HG03196 (cell line): ENCODE results near the gene SERPINH1.

Experiments
- ATAC-seq: cut with Tn5 transposase; IDR thresholded peaks from one replicate; pipeline ENCODE4 v1.9.1; 2021; ENCODE audit not compliant: unreplicated experiment

The SERPINH1 gene

GRCh38 chr11:75532200-75533048, 29.6 kb upstream of the SERPINH1 start:
- peak; percentile 39 for ATAC-seq

- no peak for ATAC-seq
Observed at GRCh38 chr11:75533896-75534258, 28.2 kb upstream of the SERPINH1 start.

DNA sequence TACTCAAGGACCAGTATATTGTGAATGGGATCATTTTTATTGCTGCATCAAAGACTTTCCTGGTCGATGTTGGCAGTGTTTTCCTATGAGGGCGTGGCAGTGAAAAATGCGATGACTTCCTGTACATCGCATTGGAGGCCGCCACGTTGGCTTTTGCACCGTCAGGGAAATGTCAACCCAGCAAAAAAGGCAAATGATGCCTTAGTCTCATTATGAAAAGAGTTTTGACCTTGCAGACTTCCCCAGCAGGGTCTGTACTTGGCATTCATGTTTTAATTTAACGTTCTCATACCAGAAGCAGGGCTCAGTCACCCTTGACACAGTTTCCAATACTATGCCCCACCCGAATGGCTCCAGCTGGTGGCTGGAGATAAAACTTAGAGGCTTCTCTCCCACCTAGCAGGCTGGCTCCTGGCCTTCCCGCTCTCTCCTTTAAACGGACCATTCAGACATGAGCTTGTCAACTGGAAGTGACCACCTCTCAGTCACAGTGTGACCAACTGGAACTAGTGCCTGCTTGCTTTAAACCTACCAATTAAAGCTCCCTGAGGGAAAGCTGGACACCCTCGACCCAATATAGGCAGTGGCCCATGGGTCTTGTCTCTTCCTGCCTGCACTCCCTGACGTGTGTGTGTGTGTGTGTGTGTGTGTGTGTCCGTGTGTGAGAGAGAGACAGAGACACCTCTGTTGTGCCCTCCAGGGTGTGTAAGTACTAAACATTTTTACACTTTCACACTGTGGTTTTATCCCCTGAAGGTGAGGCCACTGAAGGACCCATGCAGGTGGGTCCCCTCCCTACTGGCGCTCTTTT, 27.6 kb upstream of the SERPINH1 start:
- ATAC-seq, result no peak

DNA sequence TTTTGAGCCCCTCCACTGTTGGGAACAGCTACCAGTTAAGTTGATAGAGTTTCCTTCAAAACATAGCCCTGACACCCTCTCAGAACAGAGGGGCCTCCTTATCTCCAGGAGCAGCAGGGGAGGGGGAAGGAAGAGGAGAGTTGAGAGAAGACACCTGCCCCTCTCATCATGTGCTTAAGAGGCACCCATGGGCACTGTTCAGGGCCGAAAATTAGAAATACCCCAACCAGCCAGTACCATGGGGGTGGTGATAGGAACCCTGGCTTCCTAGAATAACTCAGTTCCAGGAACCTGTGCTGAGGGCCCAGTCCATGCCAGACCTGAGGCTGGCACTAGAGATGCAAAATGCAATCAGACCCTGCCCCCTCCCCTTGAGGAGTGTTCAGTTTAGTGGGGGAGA, 27.0 kb upstream of the SERPINH1 start:
- ATAC-seq, result no peak

DNA sequence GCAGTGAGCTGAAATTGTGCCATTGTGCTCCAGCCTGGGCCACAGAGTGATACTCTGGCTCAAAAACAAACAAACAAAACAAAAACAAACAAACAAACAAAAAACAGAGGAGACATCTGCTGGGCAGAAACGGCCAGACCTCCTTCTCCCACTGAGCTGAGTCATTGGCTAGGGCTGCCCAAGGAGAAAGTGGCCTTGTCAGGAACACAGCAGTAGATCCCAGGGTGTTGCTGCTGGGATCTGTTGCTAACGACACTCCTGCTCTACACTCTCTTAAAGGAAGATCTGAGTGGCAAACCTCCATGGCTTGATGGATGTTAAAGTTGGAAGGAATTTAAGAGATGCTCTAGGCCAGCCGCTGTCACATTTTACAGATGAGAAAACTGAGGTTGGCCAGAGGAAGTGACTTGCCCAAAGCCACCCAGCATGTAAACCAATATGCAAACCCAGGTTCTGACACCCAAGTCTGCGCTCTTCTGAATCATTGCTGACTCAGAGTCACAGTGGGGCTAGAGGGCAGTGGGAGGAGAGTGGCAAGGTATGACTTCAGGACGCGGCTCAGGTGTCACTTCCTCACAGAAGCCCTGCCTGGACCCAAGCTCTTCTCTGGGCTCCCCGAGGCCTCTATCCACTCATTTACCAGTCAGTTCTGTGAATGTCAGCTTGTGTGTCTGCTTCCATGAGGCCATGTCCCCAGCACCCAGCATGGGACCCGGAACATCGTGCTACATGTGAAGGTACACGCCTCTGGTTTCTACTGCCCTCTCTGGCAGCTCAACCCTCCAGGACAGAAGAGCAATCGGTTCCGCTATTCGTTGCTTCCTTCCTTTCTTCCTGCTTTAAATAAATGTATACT, 25.0 kb upstream of the SERPINH1 start:
- peak; percentile 81 for ATAC-seq

DNA sequence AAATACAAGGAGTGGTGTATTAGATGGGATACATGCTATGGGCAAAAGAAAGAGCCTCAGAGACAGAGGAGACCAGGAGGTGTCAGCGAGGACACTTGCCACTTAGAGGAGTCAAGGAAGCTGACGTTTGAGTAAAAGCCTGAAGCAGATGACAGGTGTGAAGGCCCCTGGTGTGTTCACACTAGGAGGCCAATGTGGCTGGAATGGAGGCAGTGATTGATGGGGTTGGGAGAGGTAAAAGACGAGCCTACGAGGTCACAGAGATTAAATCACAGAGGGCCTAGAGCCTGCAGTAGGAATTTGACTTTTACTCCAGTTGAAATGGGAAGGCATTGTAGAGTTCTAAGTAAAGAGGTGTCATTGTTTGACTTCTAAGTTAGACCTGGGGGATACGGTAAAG, 24.3 kb upstream of the SERPINH1 start:
- ATAC-seq, result no peak

DNA sequence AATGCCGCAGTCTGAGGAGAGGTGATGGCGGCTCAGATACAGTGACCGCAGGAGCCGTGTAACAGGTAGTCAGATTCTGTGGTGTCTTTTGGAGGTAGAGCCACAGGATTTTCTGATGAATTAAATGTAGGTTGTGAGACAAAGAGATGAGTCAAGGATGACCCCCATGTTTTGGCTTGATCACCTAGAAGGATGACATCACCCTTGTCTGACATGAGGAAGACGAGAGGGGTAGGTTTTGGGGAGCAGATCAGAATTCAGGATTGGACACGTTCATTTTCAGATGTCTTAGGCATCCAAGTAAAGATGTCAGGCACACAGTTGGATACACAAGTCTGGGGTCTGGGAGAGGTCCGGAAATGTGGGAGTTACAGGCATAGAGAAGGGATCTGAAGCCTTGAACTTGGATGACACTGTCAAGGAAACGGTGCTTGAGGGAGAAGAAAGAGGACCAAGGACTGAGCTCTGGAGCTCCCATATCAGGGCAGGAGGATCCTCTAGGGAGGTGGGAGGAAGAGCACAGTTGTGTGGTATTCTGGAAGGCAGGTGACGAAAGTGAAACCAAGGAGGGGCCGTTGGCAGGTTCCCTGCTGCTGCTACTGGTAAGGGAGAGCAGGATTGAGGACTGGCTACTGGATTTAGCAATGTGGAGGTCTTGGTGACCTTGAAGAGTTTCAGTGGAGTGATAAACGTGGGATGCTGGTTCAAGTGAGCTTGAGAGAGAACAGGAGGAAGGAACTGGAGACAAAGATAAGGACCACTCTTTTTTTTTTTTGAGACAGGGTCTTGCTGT, 23.7 kb upstream of the SERPINH1 start:
- ATAC-seq, result no peak

- ATAC-seq, result no peak
Observed at GRCh38 chr11:75539459-75540334, 22.4 kb upstream of the SERPINH1 start.

GRCh38 chr11:75541193-75542087, 20.6 kb upstream of the SERPINH1 start:
- ATAC-seq, result no peak

DNA sequence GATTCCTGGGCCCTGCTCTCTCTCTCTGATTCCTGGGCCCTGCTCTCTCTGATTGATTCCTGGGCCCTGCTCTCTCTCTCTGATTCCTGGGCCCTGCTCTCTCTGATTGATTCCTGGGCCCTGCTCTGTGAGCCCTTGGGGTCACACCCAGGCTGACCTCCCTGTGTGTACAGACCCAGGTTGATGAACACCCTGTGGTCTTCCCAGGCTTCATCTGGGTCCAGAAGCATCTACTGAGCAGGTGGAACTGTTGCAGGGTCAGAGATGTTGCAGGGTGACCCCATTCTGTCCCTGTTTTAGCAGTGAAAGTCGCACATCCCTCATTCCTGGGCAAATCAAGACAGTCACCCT, 20.0 kb upstream of the SERPINH1 start:
- no peak for ATAC-seq

- no peak for ATAC-seq
Observed at GRCh38 chr11:75543806-75544205, 18.2 kb upstream of the SERPINH1 start.

- no peak for ATAC-seq
Observed at GRCh38 chr11:75547177-75547576, 14.9 kb upstream of the SERPINH1 start.

DNA sequence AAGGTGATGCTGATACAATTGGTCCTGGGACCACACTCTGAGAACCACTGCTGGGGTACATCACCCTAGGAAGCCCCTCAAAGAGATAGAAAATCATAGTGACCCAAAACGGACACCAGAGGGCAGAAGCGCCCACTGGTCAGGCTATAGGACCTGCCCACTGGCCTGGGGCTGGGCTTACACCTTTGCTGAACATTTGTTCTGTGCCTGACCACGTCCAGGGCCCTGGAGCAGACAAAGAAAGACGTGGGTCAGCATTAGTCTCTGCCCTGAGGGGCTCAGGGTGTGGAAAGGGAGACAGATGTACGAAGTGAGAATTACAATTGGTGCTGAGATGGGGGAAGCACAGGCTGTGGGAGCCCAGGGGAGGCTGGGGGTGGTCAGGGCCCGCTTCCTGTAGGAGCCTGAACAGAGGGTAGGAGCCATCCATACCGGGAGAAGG, 14.4 kb upstream of the SERPINH1 start:
- no peak for ATAC-seq

DNA sequence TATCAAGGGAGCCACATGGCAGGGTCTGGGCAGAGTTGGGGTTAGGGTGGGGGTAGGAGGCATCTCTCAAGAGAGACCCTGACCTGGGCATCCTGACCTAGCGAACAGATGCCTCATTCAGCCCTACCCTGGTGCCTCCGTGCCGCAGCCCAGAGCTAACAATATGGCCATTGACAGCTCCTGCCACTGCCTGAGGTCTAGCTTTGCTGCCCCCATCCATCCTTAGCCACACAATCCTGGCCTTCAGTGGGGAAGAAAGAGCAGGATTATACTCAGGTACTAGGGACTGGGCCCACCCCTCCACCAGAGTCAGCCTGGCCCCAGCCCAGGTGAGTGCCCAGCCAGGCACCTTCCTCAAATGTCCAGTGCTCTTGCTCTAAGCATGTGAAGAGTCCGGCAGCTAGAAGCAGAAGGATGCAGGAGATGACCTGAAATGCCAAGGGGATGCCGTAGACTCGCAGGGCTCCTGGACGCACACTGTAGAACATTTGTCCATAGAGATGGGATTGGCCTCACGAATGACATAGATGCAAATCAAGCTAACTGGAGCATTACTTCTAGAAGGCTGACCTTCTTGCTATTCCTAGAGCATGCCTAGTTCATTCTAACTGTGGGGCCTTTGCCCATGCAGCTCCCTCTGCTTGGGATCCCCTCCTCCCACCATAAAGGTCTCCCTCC, 13.3 kb upstream of the SERPINH1 start:
- no peak for ATAC-seq

DNA sequence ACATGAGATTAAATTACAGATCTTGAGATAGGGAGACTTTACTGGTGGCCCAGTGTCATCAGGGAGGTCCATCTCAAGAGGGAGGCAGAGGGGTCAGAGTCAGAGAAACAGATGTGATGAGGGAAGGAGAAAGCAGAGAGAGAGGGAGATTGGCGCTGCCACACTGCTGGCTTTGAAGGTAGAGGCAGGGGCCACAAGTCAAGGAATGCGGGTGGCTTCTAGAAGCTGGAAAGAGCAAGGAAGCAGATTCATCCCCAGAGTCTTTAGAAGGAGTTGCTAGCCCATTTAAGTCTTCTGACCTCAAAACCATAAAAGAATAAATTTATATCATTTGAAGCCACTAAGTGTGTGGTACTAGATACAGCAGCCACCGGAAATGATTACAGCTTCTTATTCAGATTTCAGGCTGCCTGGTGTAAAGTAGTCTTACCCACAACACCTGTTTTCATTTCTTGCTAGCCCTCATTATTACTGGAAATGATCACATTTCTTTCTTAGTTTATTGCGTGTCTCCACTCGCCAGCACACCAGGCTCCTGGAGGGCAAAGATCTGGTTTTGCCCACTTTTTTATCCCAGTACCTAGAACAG, 12.6 kb upstream of the SERPINH1 start:
- ATAC-seq, result no peak

DNA sequence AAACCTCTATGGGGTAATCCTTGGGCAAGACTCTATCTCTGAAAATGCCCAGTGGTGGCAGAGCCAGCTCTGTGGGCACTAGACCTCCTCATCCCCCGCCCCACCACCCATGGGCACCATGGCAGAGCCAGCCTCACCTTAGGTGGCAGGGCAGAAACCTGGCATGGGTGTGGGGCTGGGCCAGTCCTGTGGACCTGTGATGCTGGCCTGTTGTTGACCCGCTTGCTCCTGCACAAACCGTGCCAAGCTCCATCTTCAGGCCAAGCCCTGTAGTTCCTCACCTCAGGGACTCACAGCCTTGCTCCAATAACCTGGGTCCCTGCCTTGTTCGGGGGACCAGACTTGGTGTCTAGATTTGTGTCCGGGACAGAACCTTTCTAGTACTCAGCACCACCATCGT, 8.9 kb upstream of the SERPINH1 start:
- no peak for ATAC-seq

DNA sequence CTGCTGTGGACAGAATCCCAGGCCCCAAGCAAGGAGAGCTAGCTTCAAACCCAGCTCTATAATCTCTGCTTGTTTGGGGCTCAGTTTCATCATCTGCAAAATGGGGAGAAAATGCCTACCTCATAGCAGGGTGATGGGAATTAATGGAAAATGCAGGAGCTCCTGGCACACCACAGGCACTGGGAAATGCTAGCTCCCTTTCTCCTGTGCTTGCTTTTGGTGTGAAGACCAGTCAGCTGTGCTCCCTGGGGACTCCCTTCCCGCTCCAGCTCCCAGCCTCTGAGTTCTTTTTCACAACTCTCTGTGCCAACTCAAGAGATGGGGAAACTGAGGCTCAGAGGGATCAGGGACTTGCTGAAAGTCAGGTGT, 8.2 kb upstream of the SERPINH1 start:
- no peak for ATAC-seq
